K562 (cell line): Measurements from ENCODE around the gene TRIM13. TPM values are rescaled to one million over a fixed set of nuclear protein-coding genes. Genes with fewer than 3 reads are reported as not detected.

Experiments used
- ATAC-seq: fragments of 200-7000 bp; cut with Tn5 transposase; 3 replicates; pipeline ENCODE4 v1.9.1; 2020; ENCODE audit warnings: moderate library complexity
- BruUV-seq: library from RNA; stranded (reverse); fragments of 400-500 nt; replicated peaks from 2 replicates; lab custom pipeline; 2021; lab: Mats Ljungman, UMichigan
- CTCF ChIA-PET: fragments of 300-600 bp; formaldehyde crosslinking; extraction: SDS; loops from one replicate; lab custom pipeline; 2021; ENCODE audit warnings: low intra/inter-chr PET ratio; lab: Yijun Ruan, JAX
- POLR2A ChIA-PET: fragments of 300-600, 350-650 bp; sonication (Branson Sonifier 250); formaldehyde crosslinking; extraction: SDS; loops from one replicate; lab custom pipeline; 2021; ENCODE audit warnings: antibody characterized with exemption, inconsistent platforms; lab: Yijun Ruan, JAX
- DNase-seq, 4 experiments: peaks; one replicate each; pipeline versions ENCODE4 v3.0.0 to v3.0.0-alpha.2; 2011 to 2018; ENCODE audit warnings: low spot score in 3 of 4, mixed read lengths in 3 of 4; ENCODE audit errors: extremely low read depth in 1 of 4
- FAIRE-seq: peaks from 2 replicates; lab custom pipeline; 2011; peaks lifted over from hg19 to GRCh38; lab: Jason Lieb, UNC
- H2AFZ ChIP-seq: 2 replicates; pipeline ENCODE4 v1.6.0; 2011; ENCODE audit warnings: low read depth, low read length, control low read depth, inconsistent platforms
- H3K27ac ChIP-seq: fragments of 200-600 bp; 3 replicates; pipeline ENCODE4 v1.8.0; 2011; ENCODE audit warnings: low read depth, mild to moderate bottlenecking, control low read depth, inconsistent platforms, low read length, moderate library complexity, mixed read lengths; ENCODE audit errors: extremely low read depth
- H3K27me3 ChIP-seq, 2 experiments: fragments of 300-600 bp in 1 of 2; 2 replicates in 1 of 2; 3 replicates in 1 of 2; pipeline versions ENCODE4 v1.6.0 to v1.8.0; 2011; ENCODE audit warnings: inconsistent platforms in 2 of 2, low read length in 2 of 2, mild to moderate bottlenecking in 1 of 2, mixed read lengths in 1 of 2, moderate library complexity in 1 of 2; ENCODE audit not compliant: control insufficient read depth in 2 of 2, insufficient read depth in 2 of 2
- H3K36me3 ChIP-seq: fragments of 300-600 bp; 3 replicates; pipeline ENCODE4 v1.8.0; 2011; ENCODE audit warnings: mild to moderate bottlenecking, low read length, inconsistent platforms; ENCODE audit not compliant: control insufficient read depth, insufficient read depth
- H3K4me1 ChIP-seq, 2 experiments: fragments of 200-600 bp in 1 of 2; replicated peaks in 1 of 2; 2 replicates in 1 of 2; 3 replicates in 1 of 2; pipeline versions ENCODE4 v1.5.1 to v1.8.0; 2011; ENCODE audit warnings: inconsistent platforms in 2 of 2, low read length in 2 of 2, mild to moderate bottlenecking in 1 of 2, mixed read lengths in 1 of 2, moderate library complexity in 1 of 2; ENCODE audit not compliant: control insufficient read depth in 2 of 2, insufficient read depth in 2 of 2
- H3K4me2 ChIP-seq: 2 replicates; pipeline ENCODE4 v1.6.1; 2011; ENCODE audit warnings: low read length, control low read depth, inconsistent platforms, mixed read lengths; ENCODE audit not compliant: insufficient read depth
- H3K4me3 ChIP-seq: fragments of 200-600 bp; sonication (generic), shearing (Covaris generic); 2 replicates; pipeline ENCODE4 v1.5.1; 2016; ENCODE audit warnings: control low read depth, inconsistent platforms
- H3K79me2 ChIP-seq: fragments of 200-600 bp; 3 replicates; pipeline ENCODE4 v1.8.0; 2011; ENCODE audit warnings: low read length, inconsistent platforms; ENCODE audit not compliant: control insufficient read depth, insufficient read depth
- H3K9ac ChIP-seq, 2 experiments: 2 replicates each; pipeline versions ENCODE4 v1.6.0 to v1.6.1; 2011; ENCODE audit warnings: low read depth in 2 of 2, low read length in 2 of 2, control low read depth in 1 of 2, inconsistent platforms in 1 of 2, mild to moderate bottlenecking in 1 of 2, mixed read lengths in 1 of 2; ENCODE audit not compliant: insufficient read depth in 1 of 2
- H3K9me1 ChIP-seq: one replicate; pipeline ENCODE4 v1.6.0; 2011; ENCODE audit warnings: inconsistent platforms, mild to moderate bottlenecking, low read length, moderate library complexity; ENCODE audit not compliant: control insufficient read depth, insufficient read depth
- H3K9me3 ChIP-seq: replicated peaks from 2 replicates; pipeline ENCODE4 v1.5.1; 2011; ENCODE audit warnings: low read depth, low read length, inconsistent platforms; ENCODE audit not compliant: control insufficient read depth, insufficient read depth
- H4K20me1 ChIP-seq: replicated peaks from 2 replicates; pipeline ENCODE4 v1.6.1; 2011; ENCODE audit warnings: low read length, inconsistent platforms, mixed read lengths; ENCODE audit not compliant: control insufficient read depth, insufficient read depth
- C11orf30 ChIP-seq: fragments of 450-650 bp; IDR thresholded peaks from 2 replicates; pipeline ENCODE4 v1.6.1; 2016; ENCODE audit warnings: low read depth, mild to moderate bottlenecking
- CEBPG ChIP-seq, 3 experiments: fragments of 200-800 bp in 1 of 3; sonication (Bioruptor generic) in 1 of 3; sonication (generic) in 1 of 3; formaldehyde crosslinking in 1 of 3; IDR thresholded peaks in 2 of 3; conservative IDR thresholded peaks in 1 of 3; 2 replicates each; pipeline versions ENCODE4 v1.6.1 to v1.8.0; 2016 to 2022; ENCODE audit warnings: missing compliant biosample characterization in 2 of 3, missing genetic modification characterization in 2 of 3, mild to moderate bottlenecking in 1 of 3, missing genetic modification reagents in 1 of 3
- EZH2 ChIP-seq: IDR thresholded peaks from 2 replicates; pipeline ENCODE4 v1.6.1; 2012; ENCODE audit warnings: low read depth, mild to moderate bottlenecking, inconsistent platforms, low read length, borderline replicate concordance
- FOXM1 ChIP-seq, 2 experiments: fragments of 450-650 bp in 1 of 2; sonication (generic) in 1 of 2; formaldehyde crosslinking in 1 of 2; IDR thresholded peaks; 2 replicates each; pipeline versions ENCODE4 v1.6.1 to v1.9.0; 2017 to 2022; ENCODE audit warnings: low read depth in 2 of 2, mild to moderate bottlenecking in 2 of 2, missing genetic modification reagents in 1 of 2, moderate library complexity in 1 of 2
- HEY1 ChIP-seq: fragments of 250-450 bp; sonication (Bioruptor Pico); IDR thresholded peaks from 2 replicates; pipeline ENCODE4 v1.5.0; 2020; ENCODE audit warnings: mild to moderate bottlenecking, moderate library complexity, borderline replicate concordance
- ILK ChIP-seq: fragments of 450-650 bp; IDR thresholded peaks from 2 replicates; pipeline ENCODE4 v1.6.1; 2016; ENCODE audit warnings: missing genetic modification characterization, low read depth, mild to moderate bottlenecking, missing compliant biosample characterization, moderate library complexity, borderline replicate concordance
- MAFG ChIP-seq: fragments of 450-650 bp; conservative IDR thresholded peaks from 2 replicates; pipeline ENCODE4 v1.6.1; 2016; ENCODE audit warnings: missing genetic modification characterization, missing compliant biosample characterization
- NR0B1 ChIP-seq: fragments of 450-650 bp; IDR thresholded peaks from one replicate; pipeline ENCODE4 v1.6.1; 2018; ENCODE audit warnings: mild to moderate bottlenecking, moderate library complexity; ENCODE audit not compliant: partially characterized antibody
- PHF20 ChIP-seq: fragments of 450-650 bp; IDR thresholded peaks from 2 replicates; pipeline ENCODE4 v1.6.1; 2018; ENCODE audit not compliant: partially characterized antibody
- RBM17 ChIP-seq: fragments of 200-400 bp; formaldehyde crosslinking; IDR thresholded peaks from 2 replicates; pipeline ENCODE4 v1.6.1; 2017; ENCODE audit warnings: low read depth, mild to moderate bottlenecking, low read length, borderline replicate concordance
- STAT5A ChIP-seq: IDR thresholded peaks from 2 replicates; pipeline ENCODE4 v1.6.1; 2012; ENCODE audit warnings: low read length, inconsistent platforms, borderline replicate concordance
- ZNF324 ChIP-seq: fragments of 250-450 bp; sonication (Bioruptor Pico); IDR thresholded peaks from 2 replicates; pipeline ENCODE4 v1.4.0; 2020; ENCODE audit warnings: mild to moderate bottlenecking
- ZNF347 ChIP-seq: fragments of 450-650 bp; formaldehyde crosslinking; IDR thresholded peaks from 2 replicates; pipeline ENCODE4 v1.4.0; 2020; ENCODE audit warnings: low read depth, mild to moderate bottlenecking, moderate library complexity
- ZNF384 ChIP-seq: IDR thresholded peaks from 2 replicates; pipeline ENCODE4 v1.6.1; 2012; ENCODE audit warnings: low read depth, low read length, improper control_type of control experiment
- ZNF408 ChIP-seq: fragments of 250-450 bp; sonication (Bioruptor Pico); IDR thresholded peaks from 2 replicates; pipeline ENCODE4 v1.4.0; 2020; ENCODE audit warnings: low read depth, mild to moderate bottlenecking, moderate library complexity
- WGBS: fragments of 100-300 bp; shearing (Covaris generic); methylation state at CpG from one replicate; pipeline ENCODE4 v1.1.6; 2016; ENCODE audit warnings: low coverage, mixed read lengths; ENCODE audit not compliant: insufficient coverage; ENCODE audit errors: missing lambda C conversion rate; 5-methylcytosine and 5-hydroxymethylcytosine counted together
- in situ Hi-C: fragments of 300-500 bp; cut with MboI; formaldehyde crosslinking; loops from 4 replicates; pipeline ENCODE4 v1.15.0; 2018; ENCODE audit warnings: inconsistent platforms, mixed read lengths
- intact Hi-C: fragments of 100-400 bp; cut with micrococcal nuclease; formaldehyde crosslinking; loops from 2 replicates; pipeline ENCODE4 v1.14.2; 2022
- polyA plus RNA-seq, 8 experiments: library from polyadenylated mRNA; depleted of rRNA in 4 of 8; stranded (reverse) in 5 of 8; unstranded in 3 of 8; fragments of >200 nt; fragmentation: Nextera tagmentation in 2 of 8; fragmentation: Illumina TruSeq in 1 of 8; extraction: Ambion mirVana in 2 of 8; extraction: Trizol in 1 of 8; gene quantifications; 2 replicates each; pipeline versions ENCODE4 v1.2.1 to v1.2.3, GENCODE V29; 2011 to 2014; ENCODE audit warnings: inconsistent platforms in 1 of 8, missing spikeins in 1 of 8
- total RNA-seq, 7 experiments: library from RNA; depleted of rRNA in 6 of 7; stranded (reverse); fragments of >200 nt in 6 of 7; fragmentation: Illumina TruSeq in 2 of 7; extraction: Trizol in 2 of 7; gene quantifications; 2 replicates each; pipeline versions ENCODE4 v1.2.1 to v1.2.3, GENCODE V29; 2011 to 2021; ENCODE audit warnings: low replicate concordance in 1 of 7
- TF ChIP-seq, protein P1 (sequence below), 2 experiments: IDR thresholded peaks; 2 replicates each; pipeline ENCODE4 v1.6.1; 2012; ENCODE audit warnings: improper control_type of control experiment in 2 of 2, low read depth in 2 of 2, low read length in 2 of 2, borderline replicate concordance in 1 of 2

TRIM13 gene
- total and polyA plus RNA-seq, 9 of the 15 experiments (the other 6 are each of a cell fraction or from before 2014, with no cell fraction given): 12.1 to 30.6 (median 17.8) TPM

DNA sequence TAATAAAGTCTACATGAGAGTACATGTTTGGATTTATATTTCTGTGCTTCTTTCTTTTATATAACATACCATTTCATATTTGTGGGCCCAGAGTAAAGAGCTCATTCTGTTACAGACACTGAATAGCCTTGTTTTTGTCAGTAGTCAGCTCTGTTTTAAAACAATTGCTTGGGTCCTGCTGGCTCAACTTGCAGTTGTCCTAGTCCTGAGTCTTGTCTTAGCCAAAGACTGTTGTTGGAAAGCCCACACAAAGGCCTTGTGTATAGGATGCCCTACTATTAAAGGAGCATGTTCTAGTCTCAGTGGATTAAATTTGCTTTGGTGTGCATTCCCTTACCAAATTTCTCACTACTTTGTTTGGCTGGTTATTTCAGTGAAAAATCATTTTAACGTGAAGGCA, 14.6 kb downstream of the TRIM13 start (continued):
- TF ChIP-seq STAT5A (no peak), EZH2 (no peak), RBM17 (no peak), FOXM1 (IDR thresholded peaks at IDR 0.05; ENCODE audit: low read depth) (no peak), FOXM1 (CRISPR knock-in tag; IDR thresholded peaks at IDR 0.05; ENCODE audit: low read depth) (no peak), CEBPG (CRISPR knock-in tag; IDR thresholded peaks at IDR 0.05) (no peak), CEBPG (tag; conservative IDR thresholded peaks at IDR 0.05 in 1 of 2, IDR thresholded peaks at IDR 0.05 in 1 of 2) (no peak)

DNA sequence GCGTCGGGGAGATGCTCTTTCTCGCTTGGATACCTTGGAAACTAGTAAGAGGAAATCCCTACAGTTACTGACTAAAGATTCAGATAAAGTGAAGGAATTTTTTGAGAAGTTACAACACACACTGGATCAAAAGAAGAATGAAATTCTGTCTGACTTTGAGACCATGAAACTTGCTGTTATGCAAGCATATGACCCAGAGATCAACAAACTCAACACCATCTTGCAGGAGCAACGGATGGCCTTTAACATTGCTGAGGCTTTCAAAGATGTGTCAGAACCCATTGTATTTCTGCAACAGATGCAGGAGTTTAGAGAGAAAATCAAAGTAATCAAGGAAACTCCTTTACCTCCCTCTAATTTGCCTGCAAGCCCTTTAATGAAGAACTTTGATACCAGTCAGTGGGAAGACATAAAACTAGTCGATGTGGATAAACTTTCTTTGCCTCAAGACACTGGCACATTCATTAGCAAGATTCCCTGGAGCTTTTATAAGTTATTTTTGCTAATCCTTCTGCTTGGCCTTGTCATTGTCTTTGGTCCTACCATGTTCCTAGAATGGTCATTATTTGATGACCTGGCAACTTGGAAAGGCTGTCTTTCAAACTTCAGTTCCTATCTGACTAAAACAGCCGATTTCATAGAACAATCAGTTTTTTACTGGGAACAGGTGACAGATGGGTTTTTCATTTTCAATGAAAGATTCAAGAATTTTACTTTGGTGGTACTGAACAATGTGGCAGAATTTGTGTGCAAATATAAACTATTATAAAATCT, 15.7 kb downstream of the TRIM13 start:
- BruUV-seq: TSS peak; percentile 36
- CTCF ChIA-PET: no interaction called here
- Histone ChIP-seq H3K27ac (no peak overlapping the region), H3K27me3 (no peaks in the 10 kb centered on the region), H3K9ac (no peak overlapping the region), H4K20me1 (no peaks in the 10 kb centered on the region), H3K9me3 (no peaks in the 10 kb centered on the region), H3K36me3 (peaks cover 49% of the 10 kb centered on the region), H3K4me2 (no peak overlapping the region), H3K4me1 (peaks cover 0 to 25% of the 10 kb centered on the region in 2 experiments; a peak in 2 of 5 replicates), H3K79me2 (peaks cover 37% of the 10 kb centered on the region), H3K4me3 (no peak overlapping the region), H2AFZ (no peak overlapping the region), H3K9me1 (no peaks in the 10 kb centered on the region)
- 91% methylated on average over 6 of the region's 6 CpGs for WGBS
- intact Hi-C loops: no loop called here
- in situ Hi-C loops: no loop called here
- FAIRE-seq: no peak
- POLR2A ChIA-PET: interaction anchor here (1.0 to 1.1 kb wide), 2 partner anchors 10 to 14 kb away, joined by 3 read pairs; no protein-coding TSS in a partner anchor
- no peak for DNase-seq
- no peak for ATAC-seq
- TF ChIP-seq PHF20: no peak
- TF ChIP-seq ZNF347 (CRISPR knock-in tag): no peak
- no peak for TF ChIP-seq ZNF384
- TF ChIP-seq, protein P1, sequence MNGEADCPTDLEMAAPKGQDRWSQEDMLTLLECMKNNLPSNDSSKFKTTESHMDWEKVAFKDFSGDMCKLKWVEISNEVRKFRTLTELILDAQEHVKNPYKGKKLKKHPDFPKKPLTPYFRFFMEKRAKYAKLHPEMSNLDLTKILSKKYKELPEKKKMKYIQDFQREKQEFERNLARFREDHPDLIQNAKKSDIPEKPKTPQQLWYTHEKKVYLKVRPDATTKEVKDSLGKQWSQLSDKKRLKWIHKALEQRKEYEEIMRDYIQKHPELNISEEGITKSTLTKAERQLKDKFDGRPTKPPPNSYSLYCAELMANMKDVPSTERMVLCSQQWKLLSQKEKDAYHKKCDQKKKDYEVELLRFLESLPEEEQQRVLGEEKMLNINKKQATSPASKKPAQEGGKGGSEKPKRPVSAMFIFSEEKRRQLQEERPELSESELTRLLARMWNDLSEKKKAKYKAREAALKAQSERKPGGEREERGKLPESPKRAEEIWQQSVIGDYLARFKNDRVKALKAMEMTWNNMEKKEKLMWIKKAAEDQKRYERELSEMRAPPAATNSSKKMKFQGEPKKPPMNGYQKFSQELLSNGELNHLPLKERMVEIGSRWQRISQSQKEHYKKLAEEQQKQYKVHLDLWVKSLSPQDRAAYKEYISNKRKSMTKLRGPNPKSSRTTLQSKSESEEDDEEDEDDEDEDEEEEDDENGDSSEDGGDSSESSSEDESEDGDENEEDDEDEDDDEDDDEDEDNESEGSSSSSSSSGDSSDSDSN (IDR thresholded peaks at IDR 0.05; ENCODE audit: borderline replicate concordance in 1 of 2, low read depth in 2 of 2, low read length in 2 of 2): no peak
- 0 out of 2 replicates have a peak, but pooled peaks have one; percentile 8 for TF ChIP-seq MAFG (tag)
- TF ChIP-seq NR0B1: no peak
- TF ChIP-seq ILK (tag): no peak
- TF ChIP-seq ZNF324 (CRISPR knock-in tag): no peak
- no peak for TF ChIP-seq HEY1
- no peak for TF ChIP-seq ZNF408 (CRISPR knock-in tag)
- TF ChIP-seq C11orf30: peak; percentile 52; the same call in 1 of the 2 replicates
